Tibial nerve (tissue), 4 donors: ENCODE measurements around the gene PACSIN3.
"Not testable (repeated sequence)": the region's sequence is repeated elsewhere in the genome, so short reads cannot be mapped to it uniquely, and the experiment has no call there.

Source experiments
- EP300 ChIP-seq, 2 donors: sonication (generic); formaldehyde crosslinking; IDR thresholded peaks; one replicate each; pipeline ENCODE4 v1.6.1; 2017; ENCODE audit warnings: antibody characterized with exemption in 2 of 2, mild to moderate bottlenecking in 1 of 2
- POLR2A ChIP-seq, 2 donors: fragments of 450-650 bp; IDR thresholded peaks; one replicate each; pipeline ENCODE4 v1.6.1; 2017; ENCODE audit warnings: antibody characterized with exemption in 2 of 2, mild to moderate bottlenecking in 2 of 2, moderate library complexity in 2 of 2
- TF ChIP-seq, protein P1 (sequence below), 5 experiments: fragments of 200-600 bp in 3 of 5; fragments of 450-650 bp in 2 of 5; sonication (generic) in 3 of 5; IDR thresholded peaks; one replicate each; pipeline ENCODE4 v1.5.1; 2016 to 2019; ENCODE audit warnings: antibody characterized with exemption in 5 of 5, mild to moderate bottlenecking in 3 of 5, moderate library complexity in 2 of 5

DNA sequence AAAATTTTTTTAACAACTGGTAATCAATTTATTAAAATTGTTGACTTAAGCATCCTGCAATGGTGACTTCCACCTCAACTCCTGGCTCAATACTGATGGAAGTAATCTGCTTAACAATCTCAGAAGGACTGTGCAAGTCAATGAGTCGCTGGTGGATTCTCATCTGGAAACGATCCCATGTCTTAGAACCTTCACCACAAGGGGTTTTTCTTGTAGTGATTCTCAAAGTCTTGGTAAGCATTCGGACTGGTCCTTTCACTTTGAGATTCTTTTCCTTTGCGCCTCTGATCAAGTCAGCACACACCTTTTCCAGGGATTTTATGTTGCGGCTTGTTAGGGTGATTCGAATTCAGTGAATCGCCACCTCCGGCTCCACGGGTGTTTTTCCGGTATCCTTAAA lies 4.9 kb upstream of the PACSIN3 start:
- not testable (repeated sequence) for TF ChIP-seq EP300, POLR2A (IDR thresholded peaks at IDR 0.05)
- TF ChIP-seq, protein P1, sequence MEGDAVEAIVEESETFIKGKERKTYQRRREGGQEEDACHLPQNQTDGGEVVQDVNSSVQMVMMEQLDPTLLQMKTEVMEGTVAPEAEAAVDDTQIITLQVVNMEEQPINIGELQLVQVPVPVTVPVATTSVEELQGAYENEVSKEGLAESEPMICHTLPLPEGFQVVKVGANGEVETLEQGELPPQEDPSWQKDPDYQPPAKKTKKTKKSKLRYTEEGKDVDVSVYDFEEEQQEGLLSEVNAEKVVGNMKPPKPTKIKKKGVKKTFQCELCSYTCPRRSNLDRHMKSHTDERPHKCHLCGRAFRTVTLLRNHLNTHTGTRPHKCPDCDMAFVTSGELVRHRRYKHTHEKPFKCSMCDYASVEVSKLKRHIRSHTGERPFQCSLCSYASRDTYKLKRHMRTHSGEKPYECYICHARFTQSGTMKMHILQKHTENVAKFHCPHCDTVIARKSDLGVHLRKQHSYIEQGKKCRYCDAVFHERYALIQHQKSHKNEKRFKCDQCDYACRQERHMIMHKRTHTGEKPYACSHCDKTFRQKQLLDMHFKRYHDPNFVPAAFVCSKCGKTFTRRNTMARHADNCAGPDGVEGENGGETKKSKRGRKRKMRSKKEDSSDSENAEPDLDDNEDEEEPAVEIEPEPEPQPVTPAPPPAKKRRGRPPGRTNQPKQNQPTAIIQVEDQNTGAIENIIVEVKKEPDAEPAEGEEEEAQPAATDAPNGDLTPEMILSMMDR (IDR thresholded peaks at IDR 0.05) = not testable (repeated sequence)
